Right forelimb (tissue), 1 donor: ENCODE results near the gene LEMD2.
A peak's percentile ranks its signal among the peaks of the same experiment; 100 is the strongest.

Experiments used
- DNase-seq: peaks from one replicate; pipeline ENCODE4 v3.0.0-alpha.2; 2018

LEMD2 gene

DNA sequence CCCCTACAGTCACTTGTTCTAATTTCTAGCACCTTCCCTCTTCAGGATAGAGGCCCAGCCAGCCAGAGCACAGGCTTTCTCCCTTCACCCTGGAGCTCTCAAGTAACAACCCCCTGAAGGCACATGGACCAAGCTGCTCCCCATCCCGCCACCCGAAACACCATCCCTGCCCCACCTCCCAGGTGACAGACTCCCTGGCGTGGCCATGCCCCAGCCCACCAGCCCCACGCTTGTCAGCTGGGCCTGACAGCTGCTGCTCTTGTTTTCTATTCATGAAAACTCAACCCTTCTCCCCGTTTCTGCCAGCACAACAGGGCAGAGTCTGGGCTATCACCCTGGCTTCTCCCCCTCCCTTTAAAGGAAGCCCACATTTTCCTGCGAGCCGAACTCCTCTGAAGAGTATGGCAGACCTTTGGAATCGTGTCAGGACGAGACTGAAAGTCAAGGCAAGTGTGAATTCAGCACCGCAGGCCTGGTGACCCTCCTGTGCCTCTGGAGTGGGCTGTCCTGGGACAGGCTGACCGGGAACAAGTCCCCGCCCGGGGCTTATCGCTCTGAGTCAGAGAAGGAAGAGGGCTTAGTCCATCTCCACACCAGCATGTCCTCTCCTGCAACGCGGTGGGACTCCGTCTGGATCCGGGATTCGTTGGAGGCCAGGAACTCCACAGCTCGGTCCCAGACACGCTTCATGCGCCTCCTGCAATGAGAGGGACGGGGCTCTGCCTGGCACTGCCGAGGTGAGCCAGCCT is 16.7 kb downstream of the LEMD2 start:
- no peak for DNase-seq

DNA sequence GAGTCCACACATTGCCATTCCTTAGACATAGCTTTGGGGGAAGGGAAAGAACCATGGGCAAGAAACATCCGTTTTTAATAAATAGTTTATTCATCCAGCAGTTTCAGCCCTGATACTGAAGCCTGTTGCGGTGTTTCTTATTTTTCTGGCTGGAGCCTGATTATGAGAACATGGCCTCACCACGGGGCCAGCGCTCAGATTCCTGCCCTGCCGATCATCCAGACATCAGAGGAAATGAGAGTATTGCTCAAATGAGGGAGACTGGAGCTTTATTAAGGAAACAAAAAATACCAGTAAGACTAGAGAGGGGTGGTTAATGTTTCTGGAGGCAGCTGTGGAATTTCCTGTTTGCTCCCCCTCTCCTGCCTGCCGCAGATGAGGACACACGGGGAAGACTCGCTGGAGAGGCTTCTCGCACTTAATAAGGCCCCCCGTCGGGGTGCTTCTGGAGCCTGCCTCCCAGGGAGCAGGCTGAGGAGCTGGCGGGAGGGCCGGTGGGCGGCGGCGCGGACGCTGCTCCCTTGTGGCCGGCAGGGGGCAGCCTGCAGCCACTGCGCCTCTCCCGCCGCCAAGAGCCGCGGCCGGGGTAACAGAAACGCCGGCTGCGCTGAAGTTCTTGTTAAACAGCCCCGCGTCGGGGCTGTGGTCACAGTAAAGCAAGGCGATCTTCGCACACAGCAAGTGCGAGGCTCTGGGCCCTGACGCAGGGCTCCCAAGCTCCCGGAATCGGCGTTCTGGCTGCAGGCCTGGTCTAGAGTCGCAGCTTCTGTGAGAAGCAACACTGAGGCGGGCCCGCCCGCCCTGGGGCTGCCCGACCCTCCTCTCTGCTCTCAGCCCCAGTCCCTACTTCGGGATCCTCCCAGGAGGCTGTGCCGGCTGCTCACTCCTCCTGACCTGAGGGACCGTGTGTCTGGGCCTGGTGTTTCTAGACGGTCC is 17.5 kb downstream of the LEMD2 start:
- DNase-seq = peak; percentile 88

GRCh38 chr6:33770833-33771145 is 18.1 kb downstream of the LEMD2 start:
- no peak for DNase-seq

DNA sequence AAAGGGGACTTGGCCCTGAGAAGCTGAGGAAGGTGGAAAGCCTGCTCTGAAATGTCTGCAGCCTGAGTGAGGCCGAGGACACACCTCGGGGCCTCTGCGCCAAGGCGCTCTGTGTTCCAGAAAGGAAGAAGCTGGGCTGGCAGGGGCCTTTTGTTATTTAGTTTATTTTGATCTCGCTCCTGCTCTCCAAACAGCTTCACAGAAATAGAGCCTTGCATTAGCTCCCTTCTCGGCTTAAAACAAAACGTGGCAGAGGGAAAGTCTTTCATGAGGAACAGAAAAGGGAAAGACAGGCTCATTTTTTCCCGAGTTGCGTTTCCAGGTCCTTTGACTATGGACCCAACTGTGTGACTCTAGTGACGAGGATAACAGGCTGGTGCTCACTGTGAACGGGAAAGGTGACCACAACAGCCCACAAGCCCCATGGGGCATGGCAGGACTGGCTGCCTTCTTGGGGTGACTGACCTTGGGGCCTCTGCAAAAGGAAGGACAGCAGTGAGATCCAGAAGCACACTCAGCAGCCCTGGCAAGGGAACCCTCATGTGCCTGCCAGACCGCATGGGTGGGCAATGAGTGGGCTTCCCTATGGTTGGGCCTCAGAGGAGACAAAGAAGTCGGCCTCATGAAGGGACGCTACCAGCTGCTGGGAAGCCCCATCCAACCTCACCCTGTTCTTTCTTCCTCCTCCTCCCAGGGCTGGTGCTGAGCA is 18.7 kb downstream of the LEMD2 start:
- DNase-seq = no peak

GRCh38 chr6:33769248-33769821 is 19.6 kb downstream of the LEMD2 start:
- no peak for DNase-seq

DNA sequence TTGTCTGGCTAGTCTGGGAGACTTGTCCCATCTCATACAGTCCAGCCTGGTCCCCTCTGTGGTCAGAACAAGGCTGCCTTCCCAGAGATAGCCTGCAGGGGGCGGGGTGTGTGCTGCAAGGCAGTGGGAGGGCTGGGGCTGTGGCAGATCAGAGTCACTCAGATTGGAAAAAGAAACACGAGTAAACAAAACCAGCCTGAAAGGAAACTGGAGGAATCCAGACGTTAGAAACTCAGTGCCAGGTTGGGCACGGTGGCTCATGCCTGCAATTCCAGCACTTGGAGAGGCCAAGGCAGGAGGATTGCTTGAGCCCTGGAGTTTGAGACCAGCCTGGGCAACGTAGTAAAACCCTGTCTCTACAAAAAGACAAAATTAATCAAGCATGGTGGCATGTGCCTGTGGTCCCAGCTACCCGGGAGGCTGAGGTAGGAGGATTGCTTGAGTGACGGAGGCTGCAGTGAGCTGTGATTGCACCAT is 20.2 kb downstream of the LEMD2 start:
- DNase-seq = peak; percentile 85

DNA sequence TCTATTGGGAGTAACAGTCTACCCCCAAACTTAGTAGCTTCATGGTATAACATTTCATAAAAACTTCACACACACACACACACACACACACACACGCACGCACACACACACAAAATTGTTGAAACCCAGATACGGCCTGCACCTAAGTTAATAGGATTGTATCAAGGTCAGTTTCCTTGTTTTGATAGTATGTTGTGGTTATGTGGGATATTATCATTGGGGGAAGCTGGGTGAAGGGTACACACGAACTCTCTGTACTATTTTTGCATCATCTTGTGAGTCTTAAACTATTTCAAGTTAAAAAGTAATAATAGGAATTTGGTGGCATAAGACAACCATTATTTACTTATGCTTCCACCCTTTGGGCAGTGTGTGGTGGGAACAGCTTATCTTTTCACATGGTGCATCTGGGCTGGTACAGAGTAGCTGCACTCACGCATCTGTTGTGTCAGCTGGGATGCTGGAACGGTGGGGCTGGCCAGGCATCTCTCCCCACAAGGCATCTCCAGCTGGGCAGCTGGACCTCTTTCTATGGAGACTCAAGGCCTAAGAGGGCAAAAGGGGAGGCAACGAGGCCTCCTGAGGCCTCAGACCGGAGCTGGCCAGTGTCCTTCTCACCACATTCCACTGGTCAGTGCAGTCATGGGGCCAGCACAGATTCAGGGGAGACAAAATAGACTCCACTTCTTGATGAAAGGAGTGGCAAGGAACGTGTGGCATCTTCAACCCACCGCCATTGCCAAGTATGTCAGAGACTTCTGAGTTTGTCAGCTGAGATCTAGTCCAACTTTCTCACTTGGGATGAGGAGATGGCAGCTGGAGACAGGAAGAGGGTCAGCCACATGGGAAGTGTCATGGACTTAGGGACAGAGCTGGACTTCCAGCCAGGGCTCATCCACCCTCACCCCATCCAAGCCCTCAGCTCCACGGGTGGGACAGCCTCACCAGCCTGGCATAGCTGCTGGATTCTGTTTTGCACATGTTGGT is 21.7 kb downstream of the LEMD2 start:
- no peak for DNase-seq

GRCh38 chr6:33765368-33765767 is 23.6 kb downstream of the LEMD2 start:
- DNase-seq = no peak

- DNase-seq = no peak
Observed at GRCh38 chr6:33764036-33764435, 24.9 kb downstream of the LEMD2 start.

- no peak for DNase-seq
Observed at GRCh38 chr6:33763483-33763882, 25.4 kb downstream of the LEMD2 start.

DNA sequence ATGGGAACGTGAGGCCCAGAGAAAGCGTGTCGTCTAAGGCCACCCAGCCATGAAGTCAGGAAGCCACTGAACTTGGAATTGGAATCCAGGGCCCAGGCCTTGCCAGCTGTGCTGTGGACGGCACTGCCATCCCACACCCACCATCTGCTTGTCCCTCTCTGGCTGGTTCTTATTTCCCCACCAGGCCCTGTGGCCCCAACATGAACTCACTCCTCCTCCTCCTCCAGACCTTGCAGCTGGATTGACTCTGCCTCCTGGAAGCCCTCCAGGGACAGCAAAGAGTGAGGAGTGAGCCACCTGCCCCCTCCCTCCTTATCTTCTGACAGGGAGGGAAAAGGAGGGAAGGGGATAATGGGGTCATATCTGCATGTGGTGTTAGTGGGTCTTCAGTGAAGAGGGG is 26.2 kb downstream of the LEMD2 start:
- DNase-seq = no peak

DNA sequence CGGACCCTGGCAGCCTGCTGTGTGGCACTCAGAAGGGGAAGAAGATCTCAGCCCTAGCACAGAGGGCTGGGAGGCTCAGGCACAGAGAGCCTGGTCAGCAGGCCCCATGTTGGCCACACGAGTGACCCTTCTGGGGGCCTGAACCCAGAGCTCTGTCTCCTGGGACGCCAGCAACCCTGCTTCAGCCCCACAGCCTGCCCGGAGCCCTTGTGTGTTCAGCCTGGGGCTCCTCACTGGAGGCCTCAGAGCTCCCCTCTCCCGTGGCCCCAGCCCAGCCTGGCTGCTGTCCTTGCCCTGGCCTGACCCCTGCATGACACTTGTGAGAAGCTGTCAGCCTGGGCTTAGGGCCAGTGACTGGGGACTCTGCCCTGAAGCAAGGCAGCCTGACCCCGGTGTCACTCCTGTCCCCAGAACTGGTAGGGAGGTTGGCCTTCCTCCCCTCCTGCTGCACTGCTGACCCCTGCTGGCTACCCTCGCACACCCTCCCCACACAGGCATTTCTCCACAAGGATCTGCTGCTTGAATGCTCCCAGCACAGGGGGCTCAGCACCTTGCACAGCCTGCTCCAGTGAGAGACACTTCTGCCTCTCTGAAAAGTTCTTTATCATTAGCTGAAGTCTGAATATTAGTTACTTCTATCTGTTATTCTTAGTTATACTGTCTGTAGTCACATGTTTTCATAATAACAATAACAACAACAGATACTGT is 26.9 kb downstream of the LEMD2 start:
- peak; percentile 70 for DNase-seq

DNA sequence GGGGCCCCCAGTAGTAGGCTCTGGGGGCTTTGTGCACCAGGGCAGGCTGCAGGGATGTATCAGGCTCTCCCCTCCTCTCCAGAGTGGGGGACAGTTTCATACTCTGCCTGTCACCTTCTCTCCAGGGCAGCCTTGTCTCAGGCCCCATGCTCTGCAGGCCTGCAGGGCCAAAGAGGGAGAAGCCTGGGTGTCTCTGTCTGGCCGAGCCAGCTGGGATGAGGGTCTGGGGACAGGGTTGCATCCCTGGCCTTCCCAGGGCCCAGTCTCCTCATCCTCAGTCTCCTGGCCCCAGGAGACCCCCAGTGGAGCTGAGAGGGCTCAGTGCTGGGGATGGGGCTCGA is 27.4 kb downstream of the LEMD2 start:
- no peak for DNase-seq

GRCh38 chr6:33759887-33760629 is 28.9 kb downstream of the LEMD2 start:
- DNase-seq = no peak

DNA sequence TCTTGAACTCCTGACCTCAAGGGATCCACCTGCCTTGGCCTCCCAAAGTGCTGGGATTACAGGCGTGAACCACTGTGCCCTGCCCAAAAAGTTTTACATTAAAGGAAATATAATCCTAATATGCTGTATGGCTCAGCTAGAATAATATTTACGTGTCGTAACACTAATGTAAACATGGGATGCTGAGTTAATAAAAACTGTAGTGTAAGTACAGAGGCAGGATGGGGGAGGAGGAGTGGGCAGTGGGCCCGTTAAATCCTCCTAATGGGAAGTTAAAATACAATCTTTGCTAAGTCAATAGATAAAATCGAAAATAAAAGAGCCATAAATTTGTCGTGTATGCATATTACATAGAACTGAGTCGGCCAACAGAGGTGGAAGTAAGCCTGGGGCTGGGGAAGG is 30.1 kb downstream of the LEMD2 start:
- DNase-seq = no peak

DNA sequence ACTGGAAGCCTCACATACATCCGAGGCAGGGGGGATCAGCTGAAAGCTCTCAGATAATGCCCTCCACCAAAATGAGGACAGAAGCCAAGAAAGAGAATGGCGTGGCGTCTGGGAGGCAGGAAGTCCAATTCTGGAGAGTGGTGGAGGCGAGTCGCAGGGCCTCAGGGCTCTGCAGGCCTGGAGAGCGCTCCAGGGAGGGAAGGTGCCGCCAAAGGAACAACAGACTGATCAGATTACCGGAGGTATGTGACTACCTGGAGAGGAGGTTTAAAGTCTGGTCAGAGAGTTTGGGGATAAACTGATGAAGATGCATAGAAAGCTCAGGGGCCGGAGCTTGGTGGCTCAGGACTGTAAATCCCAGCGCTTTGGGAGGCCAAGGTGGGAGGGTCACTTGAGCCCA is 31.0 kb downstream of the LEMD2 start:
- no peak for DNase-seq

DNA sequence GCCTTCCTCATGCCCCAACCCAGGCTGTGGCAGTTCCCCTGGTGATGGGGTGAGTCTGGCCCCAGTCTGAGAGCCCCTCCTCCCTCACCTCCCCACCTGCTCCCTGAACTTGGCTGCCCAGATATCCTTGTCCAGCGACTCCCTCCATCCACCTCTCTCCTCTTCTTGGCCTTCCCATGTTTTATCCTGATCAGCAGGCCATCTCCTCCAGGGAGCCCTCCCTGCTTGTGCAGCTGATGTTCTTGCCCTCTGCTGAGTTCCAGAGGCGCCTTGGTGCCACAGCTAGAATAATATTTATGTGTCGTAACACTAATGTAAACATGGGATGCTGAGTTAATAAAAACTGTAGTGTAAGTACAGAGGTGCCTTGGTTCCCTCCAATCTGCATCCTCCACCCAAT is 31.8 kb downstream of the LEMD2 start:
- no peak for DNase-seq

- DNase-seq = no peak
Observed at GRCh38 chr6:33756211-33756954, 32.5 kb downstream of the LEMD2 start.

- DNase-seq = no peak
Observed at GRCh38 chr6:33755070-33755869, 33.7 kb downstream of the LEMD2 start.
